ENCODE measurements around the gene HIVEP3.

The HIVEP3 gene

GRCh38 chr1:41891199-41891896 lies 27.4 kb downstream of the HIVEP3 start:
- peak; percentile 61 for DNase-seq

GRCh38 chr1:41890825-41891198 lies 27.9 kb downstream of the HIVEP3 start:
- no peak for DNase-seq

DNA sequence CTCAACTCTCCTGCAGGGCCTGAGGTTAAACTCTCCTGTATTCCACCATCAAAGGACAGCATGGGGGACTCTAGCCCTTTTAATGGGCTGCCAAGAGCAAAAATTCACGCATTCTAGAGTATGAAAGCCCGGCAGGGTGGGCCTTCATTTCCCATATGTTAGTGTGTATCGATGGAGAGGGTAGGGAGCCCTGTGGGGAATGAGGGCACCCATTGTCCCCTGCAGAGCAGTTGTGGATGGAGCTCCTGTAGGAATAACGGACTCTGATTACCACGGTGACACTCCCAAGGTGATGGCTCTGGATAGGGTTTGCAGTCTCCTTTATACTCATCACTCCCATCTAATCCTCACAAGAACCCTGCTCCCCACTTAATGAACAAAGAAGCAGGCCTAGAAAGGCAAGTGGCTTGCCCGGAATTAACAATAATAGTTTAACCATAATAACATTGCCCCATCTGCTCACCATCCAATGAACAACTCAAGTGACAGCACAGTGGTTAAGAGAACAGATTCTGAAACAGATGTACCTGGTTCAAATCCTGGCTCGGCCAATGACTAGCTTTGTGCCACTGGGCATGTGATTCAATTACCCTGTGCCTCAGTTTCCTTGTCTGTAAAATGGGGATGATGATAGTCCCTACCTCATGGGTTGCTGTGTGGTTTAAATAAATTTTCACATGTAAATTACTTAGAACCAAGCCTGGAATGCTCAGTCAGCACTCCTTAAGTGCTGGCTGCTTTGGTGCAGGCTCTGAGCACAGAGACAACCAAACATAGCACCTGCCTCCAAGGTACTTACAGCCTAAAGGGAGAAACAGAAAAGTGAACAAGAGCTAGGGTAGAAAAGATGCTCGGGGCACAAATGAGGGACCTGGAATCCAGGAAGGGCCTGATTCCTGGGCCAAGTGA lies 29.0 kb downstream of the HIVEP3 start:
- DNase-seq, result no peak

- no peak for DNase-seq
Measured at GRCh38 chr1:41888756-41889155, 30.0 kb downstream of the HIVEP3 start.

DNA sequence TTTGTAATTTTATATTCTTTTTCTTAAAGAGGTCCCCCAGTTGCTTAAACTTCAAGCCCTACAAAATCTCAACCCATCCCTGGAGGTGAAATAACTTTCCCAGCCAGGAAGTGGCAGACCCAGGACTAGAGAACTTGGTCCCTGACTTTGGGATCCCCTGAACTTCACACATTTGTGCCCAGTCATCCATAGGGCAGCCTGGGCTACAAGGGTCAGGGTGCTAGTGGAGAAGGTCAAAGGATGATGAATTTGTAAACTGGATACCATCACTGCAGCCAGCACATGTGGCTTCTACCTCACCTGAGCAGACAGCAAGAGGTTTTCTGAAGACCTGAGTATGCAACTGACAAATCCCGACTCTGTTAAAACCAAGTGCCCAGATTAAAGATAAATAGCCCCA lies 31.4 kb downstream of the HIVEP3 start:
- DNase-seq, result no peak

DNA sequence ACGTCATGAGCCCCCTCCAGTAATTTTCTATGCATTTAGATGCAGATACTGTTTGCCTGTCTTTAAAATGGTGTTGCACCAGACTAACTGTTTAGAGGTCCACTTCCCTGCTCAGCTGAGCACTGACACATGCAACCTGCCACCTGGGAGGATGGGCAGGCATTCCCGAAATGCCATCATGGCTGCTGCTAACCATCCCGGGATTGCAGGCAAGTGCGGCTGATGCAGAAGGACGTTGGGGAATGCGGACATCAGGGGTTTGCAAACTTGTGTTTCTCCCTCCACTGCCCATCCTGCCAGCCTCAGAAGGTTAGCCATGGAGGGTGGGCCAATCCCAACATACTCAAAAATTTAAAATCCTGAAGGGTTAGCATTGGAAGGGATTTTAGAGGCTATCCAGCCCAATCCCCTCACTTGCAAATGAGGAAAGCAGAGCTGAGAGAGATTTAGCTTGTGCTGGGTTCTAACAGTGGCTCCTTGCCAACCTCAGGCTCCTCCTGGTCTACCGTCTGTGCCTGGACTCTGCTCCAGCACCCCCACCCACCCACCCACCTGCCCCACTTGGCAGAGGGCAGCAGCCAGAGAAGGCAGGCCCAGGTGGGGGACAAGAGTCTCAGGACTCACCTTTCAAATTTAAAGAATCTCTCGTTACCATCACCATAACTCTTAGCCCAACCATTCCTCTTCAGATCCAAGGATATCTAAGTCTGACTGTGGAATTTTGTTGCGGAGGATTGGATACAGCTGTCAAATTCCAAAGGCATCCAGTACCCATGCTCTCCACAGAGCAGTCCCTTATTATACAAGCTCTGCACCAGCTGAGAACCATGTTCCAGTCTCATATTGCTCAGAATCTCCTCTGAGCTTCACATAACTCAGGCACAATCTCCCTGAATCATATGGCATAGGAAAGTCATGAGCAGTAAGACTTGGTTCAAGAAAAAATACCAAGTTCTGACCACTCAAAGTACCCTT lies 34.2 kb downstream of the HIVEP3 start:
- DNase-seq, result no peak

- no peak for DNase-seq
Measured at GRCh38 chr1:41883507-41883906, 35.2 kb downstream of the HIVEP3 start.

DNA sequence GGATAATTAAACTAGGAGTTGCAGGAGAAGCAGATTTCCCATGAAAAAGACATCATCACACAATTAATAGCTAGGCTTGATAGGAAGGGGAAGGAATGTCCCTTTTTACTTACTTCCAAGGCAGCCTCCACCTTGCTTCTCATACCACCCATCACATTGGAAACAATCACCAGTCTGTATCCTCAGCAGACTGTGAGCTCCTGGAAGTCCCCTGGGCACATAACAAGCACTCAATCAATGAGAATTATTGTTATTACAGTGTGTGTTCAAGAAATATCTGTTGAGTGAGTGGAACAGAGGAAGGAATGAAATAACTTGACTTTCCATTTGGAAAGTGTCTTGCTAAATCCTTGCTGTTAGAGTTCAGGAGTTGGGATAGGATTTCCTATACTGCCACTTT lies 36.2 kb downstream of the HIVEP3 start:
- DNase-seq, result no peak

GRCh38 chr1:41882068-41882477 lies 36.6 kb downstream of the HIVEP3 start:
- no peak for DNase-seq

GRCh38 chr1:41880950-41881885 lies 37.5 kb downstream of the HIVEP3 start:
- DNase-seq, result no peak

GRCh38 chr1:41880261-41880660 lies 38.5 kb downstream of the HIVEP3 start:
- no peak for DNase-seq

DNA sequence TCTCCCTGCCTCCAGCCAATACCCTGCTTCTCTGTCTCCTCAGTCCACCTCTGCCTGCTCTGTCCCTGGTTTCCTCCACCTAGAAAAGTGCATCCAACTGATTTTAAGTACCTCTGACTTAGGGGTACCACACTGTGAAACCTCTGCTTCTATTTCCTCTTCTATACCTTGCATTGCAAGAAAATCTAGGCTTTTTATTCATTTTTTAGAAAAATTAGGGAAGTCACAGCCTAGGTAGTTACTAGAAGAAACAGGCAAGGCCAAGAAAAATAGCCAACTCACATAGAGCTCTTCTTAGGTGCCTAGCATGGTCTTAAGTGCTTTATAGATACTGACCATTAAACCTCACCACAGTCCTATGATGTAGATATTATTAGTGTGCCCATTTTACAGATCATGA lies 39.1 kb downstream of the HIVEP3 start:
- no peak for DNase-seq

DNA sequence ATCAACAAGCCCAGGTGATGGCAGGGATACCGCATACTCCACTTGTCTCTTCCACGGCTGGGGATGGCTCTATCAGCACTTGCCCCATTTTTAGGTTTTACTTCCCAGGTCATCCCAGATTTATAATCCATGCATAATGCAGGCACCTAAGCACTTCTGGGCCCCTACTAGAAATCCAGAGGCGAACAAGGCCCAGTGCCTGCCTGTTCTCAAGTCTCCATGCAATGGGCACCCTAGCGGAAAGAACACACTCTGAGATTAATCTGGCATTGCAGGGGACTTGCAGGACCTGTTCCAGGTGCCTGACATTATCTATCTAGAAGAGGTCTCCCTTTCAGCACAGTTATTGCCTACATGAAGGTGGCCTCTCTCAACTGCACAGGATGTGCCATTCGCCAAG lies 39.8 kb downstream of the HIVEP3 start:
- DNase-seq, result no peak

- DNase-seq, result no peak
Measured at GRCh38 chr1:41878495-41878894, 40.2 kb downstream of the HIVEP3 start.

DNA sequence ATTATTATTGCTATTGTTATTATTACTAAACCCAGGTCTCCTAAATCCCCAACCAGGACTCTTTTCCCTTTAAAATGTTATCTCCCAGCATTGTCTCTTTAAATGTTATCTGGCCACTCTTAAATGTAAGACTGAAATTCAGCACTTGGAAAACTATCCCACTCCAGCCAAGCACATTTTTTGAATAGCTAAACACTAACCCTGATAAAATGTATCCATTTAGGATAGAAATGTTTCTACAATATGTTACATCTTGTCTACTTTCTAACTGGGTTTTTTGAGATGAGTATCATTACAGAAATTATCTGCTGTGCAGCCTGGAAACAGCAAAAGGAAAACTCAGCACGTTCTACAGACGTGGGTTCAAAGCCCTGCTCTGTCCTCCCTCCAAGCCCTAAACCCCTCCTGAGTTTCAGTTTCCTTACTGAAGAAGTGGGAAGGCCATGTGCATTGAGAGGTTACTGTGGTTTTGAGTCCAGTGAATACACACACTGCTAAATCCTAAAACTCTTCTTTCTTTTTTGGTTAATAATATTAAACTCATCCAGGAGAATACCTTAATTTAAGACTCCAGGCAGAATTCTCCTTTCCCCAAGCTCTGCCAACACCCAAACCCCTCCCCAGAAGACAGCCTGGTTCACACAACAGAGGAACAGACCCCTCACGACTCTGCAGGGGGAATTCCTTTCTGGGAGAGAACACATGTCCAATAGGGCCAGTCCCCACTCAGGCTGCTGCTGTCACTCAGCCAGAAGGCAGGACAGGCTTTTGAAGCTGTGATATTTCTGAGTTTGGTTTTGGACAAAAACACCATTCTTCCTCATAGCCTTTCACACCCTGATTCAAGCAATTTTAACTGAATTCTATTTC lies 41.9 kb downstream of the HIVEP3 start:
- no peak for DNase-seq

DNA sequence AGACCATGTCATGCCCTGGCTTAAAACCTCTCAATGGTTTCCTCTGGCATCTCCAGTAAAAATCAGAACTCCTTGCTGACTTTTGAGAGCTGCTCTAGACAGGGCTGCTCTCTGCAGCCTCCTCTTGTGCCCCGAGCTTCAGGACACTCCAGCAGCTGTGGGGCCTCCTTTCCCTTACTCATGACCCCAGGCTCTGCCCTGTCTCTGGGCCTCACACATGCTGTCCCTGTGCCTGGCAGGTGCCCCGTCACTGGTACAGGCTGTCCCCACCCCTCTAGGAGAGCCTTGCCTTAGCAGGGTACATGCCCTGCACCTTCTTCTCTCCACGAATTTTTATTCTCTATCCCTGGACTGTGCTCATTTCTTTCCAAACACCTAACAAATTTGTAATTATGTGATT lies 43.2 kb downstream of the HIVEP3 start:
- DNase-seq, result no peak

GRCh38 chr1:41874903-41875411 lies 43.8 kb downstream of the HIVEP3 start:
- no peak for DNase-seq

DNA sequence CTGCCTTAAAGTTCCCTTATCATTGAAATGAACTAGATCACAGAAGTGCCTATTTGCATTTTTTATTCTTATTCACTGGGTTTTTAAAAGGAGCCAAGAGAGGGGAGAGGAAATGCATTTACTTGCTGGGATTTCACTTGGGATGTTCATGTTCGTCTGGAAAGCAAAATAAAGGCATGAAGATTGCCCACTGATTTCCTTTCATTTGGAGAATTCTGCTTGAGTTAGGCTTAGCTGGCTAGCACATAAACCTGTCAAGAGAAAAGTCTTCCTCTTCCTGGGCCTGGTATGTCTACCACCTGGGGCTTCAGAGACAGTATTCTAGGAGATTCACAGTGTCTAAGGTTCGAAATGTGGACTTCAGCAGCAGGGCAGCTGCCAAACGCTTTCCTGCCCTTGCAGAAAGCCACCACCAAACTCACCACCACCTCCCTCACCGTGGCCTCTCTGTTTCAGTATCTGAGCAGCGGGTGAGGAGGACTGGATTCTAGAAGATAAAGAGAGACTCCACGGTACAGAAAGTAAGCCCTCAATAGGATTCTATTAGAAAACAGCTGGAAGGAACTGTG lies 44.5 kb downstream of the HIVEP3 start:
- DNase-seq, result no peak

- no peak for DNase-seq
Measured at GRCh38 chr1:41872074-41872473, 46.6 kb downstream of the HIVEP3 start.

DNA sequence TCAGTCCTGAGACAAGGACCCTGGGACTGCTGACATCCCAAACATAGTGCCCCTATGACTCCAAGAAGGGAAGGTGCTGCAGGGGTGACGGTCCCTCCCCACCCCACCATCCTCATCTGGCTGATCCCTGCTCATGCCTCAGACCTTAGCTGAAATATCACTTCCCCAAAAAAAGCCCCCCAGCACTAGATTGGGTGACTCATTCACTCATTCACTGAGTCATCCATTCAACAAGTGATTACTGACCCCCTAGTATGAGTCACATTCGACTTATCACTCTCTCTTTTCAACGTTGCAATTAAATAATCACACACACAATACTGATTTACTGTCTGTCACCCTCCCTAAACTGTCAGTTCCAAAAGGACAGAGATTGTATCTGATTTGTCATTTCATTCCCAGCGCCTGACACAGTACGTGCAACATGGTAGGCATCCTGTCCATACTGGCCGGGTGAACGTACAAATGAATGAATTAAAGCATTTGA lies 48.6 kb downstream of the HIVEP3 start:
- no peak for DNase-seq

Data from activated T-cell treated with anti-CD3 and anti-CD28 coated beads, Interleukin-2, amount 50 U/mL, for 1 hour (primary cell).